ENCODE data around the gene UROC1.

DNA sequence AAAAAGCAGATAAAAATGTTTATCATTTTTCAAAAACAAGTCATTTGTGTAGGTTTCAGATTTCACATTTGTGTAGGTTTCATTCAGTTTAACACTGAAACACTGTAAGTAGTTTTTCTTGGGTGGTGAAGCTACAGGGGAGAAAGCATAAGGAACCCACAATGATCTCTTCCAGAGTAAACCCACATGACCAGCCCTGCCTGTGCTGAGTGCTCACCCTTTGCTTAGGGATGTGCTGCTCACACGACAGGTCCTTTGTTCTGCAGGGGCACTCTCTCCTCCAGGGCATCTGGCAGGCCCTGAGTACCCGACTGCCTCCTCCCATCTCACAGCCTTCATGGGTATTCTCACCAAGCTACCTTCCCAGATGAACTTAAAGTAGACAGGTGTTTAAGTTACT lies 70.8 kb downstream of the UROC1 start:
- TF ChIP-seq POLR2AphosphoS5 (IDR thresholded peaks at IDR 0.05; ENCODE audit: low read depth, low read length) = no peak
- TF ChIP-seq POLR2A (IDR thresholded peaks at IDR 0.05; ENCODE audit: low read depth, low read length) = no peak
- no peak for TF ChIP-seq TAF1 (IDR thresholded peaks at IDR 0.05; ENCODE audit: borderline replicate concordance, low read depth, low read length)
